Measurements from ENCODE around the gene CCNY.
A peak's percentile ranks its signal among the peaks of the same experiment; 100 is the strongest.

DNA sequence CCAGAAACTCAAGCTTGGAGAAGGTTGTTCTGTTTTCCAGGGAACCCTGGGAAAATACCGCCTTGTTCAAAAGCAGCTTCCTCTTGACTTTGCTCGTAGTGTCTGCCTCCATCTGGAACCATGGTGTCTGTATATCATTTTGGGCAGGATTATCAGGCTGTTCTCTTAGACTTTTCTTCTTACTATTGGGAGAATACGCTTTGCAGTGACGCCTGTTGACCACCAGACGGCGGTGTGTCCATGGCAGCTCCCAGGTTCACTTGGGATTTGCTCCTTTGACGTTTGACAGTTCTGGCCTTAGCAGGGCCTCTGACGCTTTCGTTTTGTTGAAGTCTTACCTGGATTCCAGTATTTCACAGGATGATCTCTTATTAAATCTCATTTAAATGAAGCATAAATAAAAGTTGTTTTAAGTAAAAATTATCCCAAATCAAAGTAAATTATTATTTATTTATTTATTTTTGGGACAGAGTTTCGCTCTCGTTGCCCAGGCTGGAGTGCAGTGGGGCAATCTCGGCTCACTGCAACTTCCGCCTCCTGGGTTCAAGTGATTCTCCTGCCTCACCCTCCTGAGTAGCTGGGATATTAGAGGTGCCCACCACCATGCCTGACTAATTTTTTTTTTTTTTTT, 227.1 kb downstream of the CCNY start:
- TF ChIP-seq POLR2A (IDR thresholded peaks at IDR 0.05; ENCODE audit: low read depth, low read length) (no peak), CEBPB (IDR thresholded peaks at IDR 0.05; ENCODE audit: low read depth, low read length) (no peak), FOS (IDR thresholded peaks at IDR 0.05; ENCODE audit: low read depth, low read length) (no peak), CHD1 (IDR thresholded peaks at IDR 0.05; ENCODE audit: low read depth, low read length) (no peak), RAD21 (IDR thresholded peaks at IDR 0.05; ENCODE audit: low read length) (peak; percentile 83)
- TF ChIP-seq, protein P1, sequence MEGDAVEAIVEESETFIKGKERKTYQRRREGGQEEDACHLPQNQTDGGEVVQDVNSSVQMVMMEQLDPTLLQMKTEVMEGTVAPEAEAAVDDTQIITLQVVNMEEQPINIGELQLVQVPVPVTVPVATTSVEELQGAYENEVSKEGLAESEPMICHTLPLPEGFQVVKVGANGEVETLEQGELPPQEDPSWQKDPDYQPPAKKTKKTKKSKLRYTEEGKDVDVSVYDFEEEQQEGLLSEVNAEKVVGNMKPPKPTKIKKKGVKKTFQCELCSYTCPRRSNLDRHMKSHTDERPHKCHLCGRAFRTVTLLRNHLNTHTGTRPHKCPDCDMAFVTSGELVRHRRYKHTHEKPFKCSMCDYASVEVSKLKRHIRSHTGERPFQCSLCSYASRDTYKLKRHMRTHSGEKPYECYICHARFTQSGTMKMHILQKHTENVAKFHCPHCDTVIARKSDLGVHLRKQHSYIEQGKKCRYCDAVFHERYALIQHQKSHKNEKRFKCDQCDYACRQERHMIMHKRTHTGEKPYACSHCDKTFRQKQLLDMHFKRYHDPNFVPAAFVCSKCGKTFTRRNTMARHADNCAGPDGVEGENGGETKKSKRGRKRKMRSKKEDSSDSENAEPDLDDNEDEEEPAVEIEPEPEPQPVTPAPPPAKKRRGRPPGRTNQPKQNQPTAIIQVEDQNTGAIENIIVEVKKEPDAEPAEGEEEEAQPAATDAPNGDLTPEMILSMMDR (conservative IDR thresholded peaks at IDR 0.05; ENCODE audit: low read depth, low read length) = peak; percentile 92
